ENCODE data around the gene SORCS3.

SORCS3 gene

DNA sequence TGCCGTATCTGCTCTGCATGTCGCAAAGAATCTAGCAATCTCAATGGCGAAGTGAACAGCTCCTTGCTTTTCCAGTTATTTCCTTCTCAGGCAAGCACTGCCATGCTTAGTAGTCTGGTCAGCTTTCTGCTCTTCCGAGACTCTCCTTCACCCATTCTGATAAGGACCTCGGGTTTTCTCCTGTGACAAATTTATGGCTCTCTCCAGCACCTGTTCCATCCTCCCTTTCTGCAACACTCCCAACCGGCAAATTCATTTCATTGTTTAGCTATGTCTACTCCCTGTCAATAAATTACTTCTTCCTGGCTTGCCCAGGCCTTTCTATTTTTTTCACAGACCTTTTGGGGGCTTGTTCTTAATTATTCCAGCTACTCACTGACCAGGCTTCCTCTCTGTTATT is 252.6 kb downstream of the SORCS3 start:
- Histone ChIP-seq H3K27me3 (no peaks in the 10 kb centered on the region), H3K4me3 (ENCODE audit: low read depth in 1 of 2, low read length in 1 of 2) (no peak overlapping the region), H3K27ac (no peak overlapping the region), H3K9me3 (no peaks in the 10 kb centered on the region), H3K36me3 (no peaks in the 10 kb centered on the region), H3K4me1 (ENCODE audit: control insufficient read depth in 1 of 2, insufficient read depth in 1 of 2, low read depth in 1 of 2, low read length in 1 of 2) (no peaks in the 10 kb centered on the region)
- TF ChIP-seq CTCF (IDR thresholded peaks at IDR 0.05): no peak

DNA sequence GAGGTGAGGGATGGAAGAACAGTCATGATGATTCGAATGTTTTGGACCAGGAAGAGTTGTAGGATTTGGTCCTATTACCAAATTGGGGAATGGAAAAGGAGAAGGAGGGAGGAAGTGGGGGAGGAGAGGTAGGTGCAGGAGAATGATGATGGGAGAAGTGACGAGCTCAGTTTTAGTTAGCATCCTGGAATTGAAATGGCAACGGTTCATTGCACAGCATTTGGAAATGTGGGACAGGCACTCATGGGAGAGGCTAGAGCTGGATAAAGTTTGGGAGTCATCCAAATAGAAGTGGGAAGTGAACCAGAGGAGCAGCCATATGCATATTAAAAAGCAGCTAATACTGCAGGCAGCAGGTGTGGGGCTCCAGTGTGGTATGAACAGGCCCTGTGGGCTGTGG is 253.6 kb downstream of the SORCS3 start:
- TF ChIP-seq CTCF (IDR thresholded peaks at IDR 0.05): no peak
- no peaks in the 10 kb centered on the region for H3K4me1 ChIP-seq (ENCODE audit: control insufficient read depth in 1 of 2, insufficient read depth in 1 of 2, low read depth in 1 of 2, low read length in 1 of 2)
- H3K27me3 ChIP-seq: no peaks in the 10 kb centered on the region
- H3K9me3 ChIP-seq: no peaks in the 10 kb centered on the region
- no peak overlapping the region for H3K27ac ChIP-seq
- H3K36me3 ChIP-seq: no peaks in the 10 kb centered on the region
- no peak overlapping the region for H3K4me3 ChIP-seq (ENCODE audit: low read depth in 1 of 2, low read length in 1 of 2)

- Histone ChIP-seq H3K9me3 (no peaks in the 10 kb centered on the region), H3K27me3 (no peaks in the 10 kb centered on the region), H3K27ac (no peak overlapping the region), H3K4me1 (ENCODE audit: control insufficient read depth in 1 of 2, insufficient read depth in 1 of 2, low read depth in 1 of 2, low read length in 1 of 2) (no peaks in the 10 kb centered on the region), H3K36me3 (no peaks in the 10 kb centered on the region), H3K4me3 (ENCODE audit: low read depth in 1 of 2, low read length in 1 of 2) (no peak overlapping the region)
- no peak for TF ChIP-seq CTCF (IDR thresholded peaks at IDR 0.05)
These were observed 254.5 kb downstream of the SORCS3 start for GRCh38 chr10:104895541-104895940.

DNA sequence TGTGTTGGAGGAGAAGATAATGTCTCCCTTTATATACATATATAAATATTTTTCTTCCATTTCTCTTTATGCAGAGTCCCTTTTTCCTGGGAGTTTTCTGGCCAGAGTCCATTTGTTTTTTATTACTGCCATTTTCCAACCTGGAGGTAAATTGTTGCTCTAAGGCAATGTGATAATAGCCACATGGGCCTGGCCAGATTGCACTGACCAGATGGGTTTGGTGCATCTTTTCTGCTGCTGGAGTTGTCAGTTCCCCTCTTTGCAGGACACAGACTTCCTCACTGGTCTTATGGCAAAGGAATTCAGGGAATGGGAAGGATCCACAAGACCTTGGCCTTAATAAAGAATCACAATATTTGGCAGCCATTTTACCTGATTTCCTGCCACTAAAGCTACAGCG is 254.9 kb downstream of the SORCS3 start:
- no peak overlapping the region for H3K27ac ChIP-seq
- no peaks in the 10 kb centered on the region for H3K9me3 ChIP-seq
- no peak for TF ChIP-seq CTCF (IDR thresholded peaks at IDR 0.05)
- no peaks in the 10 kb centered on the region for H3K4me1 ChIP-seq (ENCODE audit: control insufficient read depth in 1 of 2, insufficient read depth in 1 of 2, low read depth in 1 of 2, low read length in 1 of 2)
- H3K36me3 ChIP-seq: no peaks in the 10 kb centered on the region
- H3K4me3 ChIP-seq (ENCODE audit: low read depth in 1 of 2, low read length in 1 of 2): no peak overlapping the region
- no peaks in the 10 kb centered on the region for H3K27me3 ChIP-seq

DNA sequence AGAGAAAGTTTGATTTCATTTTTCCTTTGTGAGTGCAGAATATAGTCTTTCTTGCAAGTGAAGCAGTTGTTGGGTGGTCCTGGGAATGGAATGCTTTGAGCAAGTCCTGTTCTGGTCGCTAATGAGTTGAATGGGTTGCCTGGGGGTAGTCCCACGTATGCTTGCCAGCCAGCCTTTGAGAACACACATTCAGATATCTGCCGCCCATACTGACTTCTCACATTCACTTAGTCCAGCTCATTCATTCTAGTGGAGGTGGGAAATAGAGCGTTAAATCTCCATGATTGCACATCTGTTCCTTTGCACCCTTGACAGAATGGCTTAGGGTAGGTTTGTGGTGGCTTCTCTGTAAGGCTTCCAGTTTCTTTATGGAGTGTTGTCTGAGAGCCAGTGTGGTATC is 256.6 kb downstream of the SORCS3 start:
- Histone ChIP-seq H3K27me3 (no peaks in the 10 kb centered on the region), H3K4me1 (ENCODE audit: control insufficient read depth in 1 of 2, insufficient read depth in 1 of 2, low read depth in 1 of 2, low read length in 1 of 2) (no peaks in the 10 kb centered on the region), H3K9me3 (no peaks in the 10 kb centered on the region), H3K27ac (no peak overlapping the region), H3K4me3 (ENCODE audit: low read depth in 1 of 2, low read length in 1 of 2) (no peak overlapping the region), H3K36me3 (no peaks in the 10 kb centered on the region)
- TF ChIP-seq CTCF (IDR thresholded peaks at IDR 0.05): no peak

DNA sequence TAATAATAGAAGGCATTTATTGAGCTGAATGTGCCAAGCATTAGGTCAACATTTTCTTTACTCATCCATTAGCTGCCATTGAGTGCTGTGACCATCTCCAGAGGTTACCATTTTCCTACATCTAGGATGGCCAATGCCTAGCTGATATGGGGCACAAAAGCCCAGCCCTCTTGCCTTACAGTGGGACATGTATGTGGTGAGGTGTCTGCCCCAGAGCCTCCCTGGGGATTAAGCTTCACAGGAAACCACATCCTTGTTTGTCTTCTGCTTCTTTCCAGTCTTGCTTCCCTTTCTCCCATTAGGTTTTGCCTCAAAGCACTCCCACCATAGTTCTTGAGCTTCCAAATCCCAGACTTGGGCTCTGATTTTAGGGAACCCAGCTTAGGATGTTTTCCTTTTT is 258.7 kb downstream of the SORCS3 start:
- no peak overlapping the region for H3K4me3 ChIP-seq (ENCODE audit: low read depth in 1 of 2, low read length in 1 of 2)
- H3K36me3 ChIP-seq: no peaks in the 10 kb centered on the region
- no peaks in the 10 kb centered on the region for H3K4me1 ChIP-seq (ENCODE audit: control insufficient read depth in 1 of 2, insufficient read depth in 1 of 2, low read depth in 1 of 2, low read length in 1 of 2)
- H3K27ac ChIP-seq: no peak overlapping the region
- no peaks in the 10 kb centered on the region for H3K27me3 ChIP-seq
- TF ChIP-seq CTCF (IDR thresholded peaks at IDR 0.05): no peak
- no peaks in the 10 kb centered on the region for H3K9me3 ChIP-seq

Data from neutrophil (primary cell).